Effector CD4-positive, alpha-beta T cell (primary cell): Measurements from ENCODE around the gene ZNF669.

Experiments used
- DNase-seq: peaks from one replicate; pipeline ENCODE4 v3.0.0-alpha.2; 2020

ZNF669 gene

GRCh38 chr1:247111259-247111699 is 7.1 kb upstream of the ZNF669 start:
- no peak for DNase-seq

GRCh38 chr1:247110627-247111258 is 6.6 kb upstream of the ZNF669 start:
- no peak for DNase-seq

- DNase-seq: no peak
Observed at GRCh38 chr1:247107694-247108093, 3.5 kb upstream of the ZNF669 start.

- DNase-seq: no peak
Observed at GRCh38 chr1:247105966-247106365, 1.8 kb upstream of the ZNF669 start.

- no peak for DNase-seq
Observed at GRCh38 chr1:247104965-247105364, 809 bp upstream of the ZNF669 start.

GRCh38 chr1:247102381-247102780 is 1.8 kb downstream of the ZNF669 start:
- DNase-seq: no peak

- DNase-seq: no peak
Observed at GRCh38 chr1:247100676-247101279, 3.4 kb downstream of the ZNF669 start.

GRCh38 chr1:247096958-247097357 is 7.2 kb downstream of the ZNF669 start:
- no peak for DNase-seq

- no peak for DNase-seq
Observed at GRCh38 chr1:247096544-247096943, 7.6 kb downstream of the ZNF669 start.

- DNase-seq: no peak
Observed at GRCh38 chr1:247096112-247096511, 8.0 kb downstream of the ZNF669 start.

GRCh38 chr1:247090455-247090854 is 13.7 kb downstream of the ZNF669 start:
- no peak for DNase-seq

GRCh38 chr1:247089616-247090375 is 14.4 kb downstream of the ZNF669 start:
- no peak for DNase-seq

GRCh38 chr1:247088967-247089366 is 15.2 kb downstream of the ZNF669 start:
- DNase-seq: no peak

GRCh38 chr1:247087256-247087655 is 16.9 kb downstream of the ZNF669 start:
- no peak for DNase-seq

- no peak for DNase-seq
Observed at GRCh38 chr1:247085310-247085709, 18.8 kb downstream of the ZNF669 start.

GRCh38 chr1:247084771-247085170 is 19.4 kb downstream of the ZNF669 start:
- DNase-seq: no peak

GRCh38 chr1:247079141-247079874 is 24.8 kb downstream of the ZNF669 start:
- no peak for DNase-seq

- peak; percentile 71 for DNase-seq
Observed at GRCh38 chr1:247078258-247079140, 25.7 kb downstream of the ZNF669 start, which contains the start of gene ZNF670. Gene ZNF670 (minus strand): TSS chr1:247078811. CDS start chr1:247078596, 215 bp downstream.

GRCh38 chr1:247077876-247078257 is 26.3 kb downstream of the ZNF669 start:
- no peak for DNase-seq

- DNase-seq: no peak
Observed at GRCh38 chr1:247077213-247077612, 26.9 kb downstream of the ZNF669 start.

GRCh38 chr1:247070645-247071044 is 33.5 kb downstream of the ZNF669 start:
- DNase-seq: no peak

- no peak for DNase-seq
Observed at GRCh38 chr1:247064304-247064703, 39.9 kb downstream of the ZNF669 start.
